Fibroblast of skin of left quadriceps (primary cell): ENCODE data around the gene CGREF1.
"Not testable (repeated sequence)": the region's sequence is repeated elsewhere in the genome, so short reads cannot be mapped to it uniquely, and the experiment has no call there.

Experiments
- DNase-seq, 2 experiments: peaks; one replicate each; pipeline ENCODE4 v3.0.0-alpha.2; 2013; ENCODE audit warnings: low read depth in 2 of 2

Gene CGREF1

GRCh38 chr2:27111392-27112078 lies 7.4 kb downstream of the CGREF1 start:
- DNase-seq = not testable (repeated sequence)

- DNase-seq = not testable (repeated sequence)
Measured at GRCh38 chr2:27110603-27111352, 8.2 kb downstream of the CGREF1 start.

- no peak for DNase-seq
Measured at GRCh38 chr2:27109083-27109482, 9.8 kb downstream of the CGREF1 start.

- DNase-seq = no peak
Measured at GRCh38 chr2:27108221-27108620, 10.7 kb downstream of the CGREF1 start.

- DNase-seq = no peak
Measured at GRCh38 chr2:27105981-27106380, 12.9 kb downstream of the CGREF1 start.

- DNase-seq = no peak
Measured at GRCh38 chr2:27102329-27102728, 16.6 kb downstream of the CGREF1 start.

- DNase-seq = no peak
Measured at GRCh38 chr2:27100036-27100435, 18.9 kb downstream of the CGREF1 start.

- no peak for DNase-seq
Measured at GRCh38 chr2:27099334-27099955, 19.5 kb downstream of the CGREF1 start.

- DNase-seq = no peak
Measured at GRCh38 chr2:27097341-27097740, 21.6 kb downstream of the CGREF1 start.

- no peak for DNase-seq
Measured at GRCh38 chr2:27096748-27097297, 22.1 kb downstream of the CGREF1 start.

GRCh38 chr2:27095745-27096651 lies 22.9 kb downstream of the CGREF1 start:
- no peak for DNase-seq

GRCh38 chr2:27095427-27095744 lies 23.5 kb downstream of the CGREF1 start:
- no peak for DNase-seq

GRCh38 chr2:27094353-27094984 lies 24.5 kb downstream of the CGREF1 start:
- DNase-seq = no peak

GRCh38 chr2:27093430-27094352 lies 25.2 kb downstream of the CGREF1 start:
- no peak for DNase-seq

GRCh38 chr2:27092696-27093429 lies 26.1 kb downstream of the CGREF1 start:
- no peak for DNase-seq

GRCh38 chr2:27091746-27092695 lies 26.9 kb downstream of the CGREF1 start:
- DNase-seq = no peak

GRCh38 chr2:27089111-27089954 lies 29.6 kb downstream of the CGREF1 start:
- no peak for DNase-seq
